Osteoblast (primary cell): ENCODE measurements around the gene ABLIM2. TPM values are rescaled to one million over a fixed set of nuclear protein-coding genes. Genes with fewer than 3 reads are reported as not detected.

Source experiments
- DNase-seq: peaks from one replicate; pipeline ENCODE4 v3.0.0; 2011; ENCODE audit warnings: low spot score, mixed read lengths; ENCODE audit not compliant: insufficient read length; ENCODE audit errors: missing footprints
- H2AFZ ChIP-seq: 2 replicates; pipeline ENCODE4 v1.6.0; 2011; ENCODE audit warnings: mild to moderate bottlenecking, low read length
- H3K27ac ChIP-seq: 2 replicates; pipeline ENCODE4 v1.5.1; 2011; ENCODE audit warnings: mild to moderate bottlenecking, low read depth, low read length, moderate library complexity
- H3K27me3 ChIP-seq: 2 replicates; pipeline ENCODE4 v1.6.0; 2012; ENCODE audit warnings: mild to moderate bottlenecking, control low read depth, inconsistent platforms, low read length, moderate library complexity; ENCODE audit not compliant: insufficient read depth
- H3K36me3 ChIP-seq: 2 replicates; pipeline ENCODE4 v1.5.1; 2011; ENCODE audit warnings: mild to moderate bottlenecking, low read length, control low read depth, moderate library complexity; ENCODE audit not compliant: insufficient read depth
- H3K4me1 ChIP-seq: 2 replicates; pipeline ENCODE4 v1.5.1; 2011; ENCODE audit warnings: mild to moderate bottlenecking, low read length, control low read depth, moderate library complexity; ENCODE audit not compliant: insufficient read depth
- H3K4me2 ChIP-seq: 2 replicates; pipeline ENCODE4 v1.6.0; 2011; ENCODE audit warnings: mild to moderate bottlenecking, low read length; ENCODE audit not compliant: insufficient read depth
- H3K4me3 ChIP-seq: fragments of 200-600 bp; sonication (generic); 3 replicates; pipeline ENCODE4 v1.5.1; 2012; ENCODE audit warnings: mild to moderate bottlenecking, low read length, inconsistent platforms; ENCODE audit not compliant: insufficient read depth
- H3K79me2 ChIP-seq: 2 replicates; pipeline ENCODE4 v1.6.0; 2012; ENCODE audit warnings: mild to moderate bottlenecking, low read length, control low read depth, inconsistent platforms; ENCODE audit not compliant: insufficient read depth
- H3K9me3 ChIP-seq: 2 replicates; pipeline ENCODE4 v1.5.1; 2011; ENCODE audit warnings: low read depth, low read length, control low read depth
- H4K20me1 ChIP-seq: 2 replicates; pipeline ENCODE4 v1.6.0; 2012; ENCODE audit warnings: mild to moderate bottlenecking, low read length, control low read depth; ENCODE audit not compliant: insufficient read depth
- CTCF ChIP-seq: IDR thresholded peaks from 2 replicates; pipeline ENCODE4 v1.5.1; 2011; ENCODE audit warnings: mild to moderate bottlenecking, low read depth, low read length, moderate library complexity; ENCODE audit errors: extremely low read depth
- total RNA-seq: library from RNA; depleted of rRNA; stranded (reverse); fragments of >200 nt; gene quantifications from 2 replicates; pipeline ENCODE4 v1.2.3, GENCODE V29; 2012

ABLIM2 gene
- total RNA-seq, 1 donor: 0.36 TPM

- no peaks in the 10 kb centered on the region for H3K79me2 ChIP-seq
- peak; percentile 36 for DNase-seq
- H4K20me1 ChIP-seq: no peaks in the 10 kb centered on the region
- no peak overlapping the region for H3K4me2 ChIP-seq
- H3K4me1 ChIP-seq: peaks cover 10% of the 10 kb centered on the region
- H3K27me3 ChIP-seq: peaks cover 30% of the 10 kb centered on the region
- no peak overlapping the region for H3K4me3 ChIP-seq
- H3K27ac ChIP-seq: no peak overlapping the region
- no peak overlapping the region for H2AFZ ChIP-seq
- no peak for TF ChIP-seq CTCF
- no peaks in the 10 kb centered on the region for H3K9me3 ChIP-seq
- no peaks in the 10 kb centered on the region for H3K36me3 ChIP-seq
Measured at GRCh38 chr4:8162625-8163024, 4.0 kb upstream of the ABLIM2 start.

GRCh38 chr4:8160572-8160971 is 2.0 kb upstream of the ABLIM2 start:
- Histone ChIP-seq H3K27ac (no peak overlapping the region), H3K27me3 (peaks cover 36% of the 10 kb centered on the region), H3K9me3 (no peaks in the 10 kb centered on the region), H3K4me3 (no peak overlapping the region), H3K4me2 (no peak overlapping the region), H4K20me1 (no peaks in the 10 kb centered on the region), H3K4me1 (peaks cover 10% of the 10 kb centered on the region), H3K36me3 (no peaks in the 10 kb centered on the region), H3K79me2 (no peaks in the 10 kb centered on the region), H2AFZ (no peak overlapping the region)
- no peak for TF ChIP-seq CTCF
- DNase-seq: peak; percentile 29

GRCh38 chr4:8160233-8160560 is 1.6 kb upstream of the ABLIM2 start:
- no peaks in the 10 kb centered on the region for H4K20me1 ChIP-seq
- TF ChIP-seq CTCF: no peak
- no peaks in the 10 kb centered on the region for H3K79me2 ChIP-seq
- no peak overlapping the region for H3K4me3 ChIP-seq
- H3K27ac ChIP-seq: no peak overlapping the region
- H3K36me3 ChIP-seq: no peaks in the 10 kb centered on the region
- peaks cover 10% of the 10 kb centered on the region for H3K4me1 ChIP-seq
- no peak overlapping the region for H3K4me2 ChIP-seq
- H3K27me3 ChIP-seq: peaks cover 36% of the 10 kb centered on the region
- no peak overlapping the region for H2AFZ ChIP-seq
- no peaks in the 10 kb centered on the region for H3K9me3 ChIP-seq
- peak; percentile 66 for DNase-seq

GRCh38 chr4:8159537-8160232 is 1.1 kb upstream of the ABLIM2 start:
- Histone ChIP-seq H3K9me3 (no peaks in the 10 kb centered on the region), H3K4me1 (peaks cover 10% of the 10 kb centered on the region), H3K27ac (no peak overlapping the region), H2AFZ (peak overlapping the region; percentile 99), H3K4me2 (peak overlapping the region; percentile 99), H3K36me3 (no peaks in the 10 kb centered on the region), H3K27me3 (peaks cover 34% of the 10 kb centered on the region), H3K4me3 (peak overlapping the region; percentile 89), H3K79me2 (no peaks in the 10 kb centered on the region), H4K20me1 (no peaks in the 10 kb centered on the region)
- TF ChIP-seq CTCF: no peak
- peak; percentile 84 for DNase-seq
